8988T (cell line): ENCODE results near the gene BSG.
"Not testable (repeated sequence)": the region's sequence is repeated elsewhere in the genome, so short reads cannot be mapped to it uniquely, and the experiment has no call there.

Source experiments
- DNase-seq: peaks from one replicate; pipeline ENCODE4 v3.0.0; 2011

The BSG gene

GRCh38 chr19:589693-590395 is 17.4 kb downstream of the BSG start, which contains the start of gene HCN2:
TSS of gene HCN2 (plus strand) at chr19:589881. CDS start at chr19:589946, 65 bp downstream.
- DNase-seq, result no peak

GRCh38 chr19:590396-590745 is 18.0 kb downstream of the BSG start:
- DNase-seq, result no peak

- DNase-seq, result no peak
These were observed 18.3 kb downstream of the BSG start for GRCh38 chr19:590750-591098.

- DNase-seq, result no peak
These were observed 18.9 kb downstream of the BSG start for GRCh38 chr19:591099-591958.

- no peak for DNase-seq
These were observed 19.7 kb downstream of the BSG start for GRCh38 chr19:592101-592500.

GRCh38 chr19:593055-593454 is 20.7 kb downstream of the BSG start:
- no peak for DNase-seq

- DNase-seq, result no peak
These were observed 21.1 kb downstream of the BSG start for GRCh38 chr19:593505-593904.

- DNase-seq, result no peak
These were observed 22.0 kb downstream of the BSG start for GRCh38 chr19:594265-594870.

- DNase-seq, result no peak
These were observed 23.2 kb downstream of the BSG start for GRCh38 chr19:595326-596262.

- DNase-seq, result no peak
These were observed 23.9 kb downstream of the BSG start for GRCh38 chr19:596263-596655.

GRCh38 chr19:597406-598315 is 25.3 kb downstream of the BSG start:
- no peak for DNase-seq

- no peak for DNase-seq
These were observed 28.9 kb downstream of the BSG start for GRCh38 chr19:601310-601709.

GRCh38 chr19:601790-602189 is 29.4 kb downstream of the BSG start:
- no peak for DNase-seq

GRCh38 chr19:602391-603301 is 30.2 kb downstream of the BSG start:
- DNase-seq, result no peak

- not testable (repeated sequence) for DNase-seq
These were observed 30.9 kb downstream of the BSG start for GRCh38 chr19:603302-603639.

GRCh38 chr19:603779-604178 is 31.4 kb downstream of the BSG start:
- not testable (repeated sequence) for DNase-seq

- DNase-seq, result no peak
These were observed 32.0 kb downstream of the BSG start for GRCh38 chr19:604355-604754.

GRCh38 chr19:605061-605971 is 32.9 kb downstream of the BSG start:
- not testable (repeated sequence) for DNase-seq

- DNase-seq, result no peak
These were observed 35.1 kb downstream of the BSG start for GRCh38 chr19:607301-608154.
